HepG2 (cell line): ENCODE results near the gene KIF17.

Experiments
- CREB3 ChIP-seq: sonication (generic); formaldehyde crosslinking; IDR thresholded peaks from 2 replicates; pipeline ENCODE4 v1.5.0; 2020; ENCODE audit warnings: missing genetic modification reagents
- ELF1 ChIP-seq: sonication (generic); formaldehyde crosslinking; IDR thresholded peaks from 2 replicates; pipeline ENCODE4 v1.4.0; 2020; ENCODE audit warnings: missing genetic modification reagents
- PLRG1 ChIP-seq: fragments of 450-650 bp; conservative IDR thresholded peaks from 2 replicates; pipeline ENCODE4 v1.6.1; 2016
- U2AF2 ChIP-seq: fragments of 200-400 bp; formaldehyde crosslinking; IDR thresholded peaks from 2 replicates; pipeline ENCODE4 v1.6.1; 2017; ENCODE audit warnings: low read depth, mild to moderate bottlenecking, low read length
- ZNF572 ChIP-seq: sonication (generic); formaldehyde crosslinking; IDR thresholded peaks from 2 replicates; pipeline ENCODE4 v1.5.1; 2020; ENCODE audit warnings: mild to moderate bottlenecking, missing genetic modification reagents
- ZNF784 ChIP-seq: sonication (generic); formaldehyde crosslinking; IDR thresholded peaks from 2 replicates; pipeline ENCODE4 v1.5.1; 2020; ENCODE audit warnings: missing genetic modification reagents, mild to moderate bottlenecking, borderline replicate concordance
- TF ChIP-seq, protein P1 (sequence below): sonication (generic); formaldehyde crosslinking; IDR thresholded peaks from 2 replicates; pipeline ENCODE4 v1.4.0; 2020; ENCODE audit warnings: missing genetic modification reagents
- TF ChIP-seq, protein P2 (sequence below): sonication (generic); formaldehyde crosslinking; IDR thresholded peaks from 2 replicates; pipeline ENCODE4 v1.5.0; 2020; ENCODE audit warnings: mild to moderate bottlenecking, missing genetic modification reagents, moderate library complexity

GRCh38 chr1:20683614-20684013, 34.2 kb downstream of the KIF17 start:
- TF ChIP-seq ZNF572 (CRISPR knock-in tag) (no peak), CREB3 (no peak), U2AF2 (no peak), PLRG1 (no peak), ZNF784 (CRISPR knock-in tag) (no peak), ELF1 (CRISPR knock-in tag) (no peak)
- TF ChIP-seq, protein P1, sequence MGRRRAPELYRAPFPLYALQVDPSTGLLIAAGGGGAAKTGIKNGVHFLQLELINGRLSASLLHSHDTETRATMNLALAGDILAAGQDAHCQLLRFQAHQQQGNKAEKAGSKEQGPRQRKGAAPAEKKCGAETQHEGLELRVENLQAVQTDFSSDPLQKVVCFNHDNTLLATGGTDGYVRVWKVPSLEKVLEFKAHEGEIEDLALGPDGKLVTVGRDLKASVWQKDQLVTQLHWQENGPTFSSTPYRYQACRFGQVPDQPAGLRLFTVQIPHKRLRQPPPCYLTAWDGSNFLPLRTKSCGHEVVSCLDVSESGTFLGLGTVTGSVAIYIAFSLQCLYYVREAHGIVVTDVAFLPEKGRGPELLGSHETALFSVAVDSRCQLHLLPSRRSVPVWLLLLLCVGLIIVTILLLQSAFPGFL, result no peak
- TF ChIP-seq, protein P2, sequence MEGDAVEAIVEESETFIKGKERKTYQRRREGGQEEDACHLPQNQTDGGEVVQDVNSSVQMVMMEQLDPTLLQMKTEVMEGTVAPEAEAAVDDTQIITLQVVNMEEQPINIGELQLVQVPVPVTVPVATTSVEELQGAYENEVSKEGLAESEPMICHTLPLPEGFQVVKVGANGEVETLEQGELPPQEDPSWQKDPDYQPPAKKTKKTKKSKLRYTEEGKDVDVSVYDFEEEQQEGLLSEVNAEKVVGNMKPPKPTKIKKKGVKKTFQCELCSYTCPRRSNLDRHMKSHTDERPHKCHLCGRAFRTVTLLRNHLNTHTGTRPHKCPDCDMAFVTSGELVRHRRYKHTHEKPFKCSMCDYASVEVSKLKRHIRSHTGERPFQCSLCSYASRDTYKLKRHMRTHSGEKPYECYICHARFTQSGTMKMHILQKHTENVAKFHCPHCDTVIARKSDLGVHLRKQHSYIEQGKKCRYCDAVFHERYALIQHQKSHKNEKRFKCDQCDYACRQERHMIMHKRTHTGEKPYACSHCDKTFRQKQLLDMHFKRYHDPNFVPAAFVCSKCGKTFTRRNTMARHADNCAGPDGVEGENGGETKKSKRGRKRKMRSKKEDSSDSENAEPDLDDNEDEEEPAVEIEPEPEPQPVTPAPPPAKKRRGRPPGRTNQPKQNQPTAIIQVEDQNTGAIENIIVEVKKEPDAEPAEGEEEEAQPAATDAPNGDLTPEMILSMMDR, result no peak
